Measurements from ENCODE around the gene TNFRSF25.

DNA sequence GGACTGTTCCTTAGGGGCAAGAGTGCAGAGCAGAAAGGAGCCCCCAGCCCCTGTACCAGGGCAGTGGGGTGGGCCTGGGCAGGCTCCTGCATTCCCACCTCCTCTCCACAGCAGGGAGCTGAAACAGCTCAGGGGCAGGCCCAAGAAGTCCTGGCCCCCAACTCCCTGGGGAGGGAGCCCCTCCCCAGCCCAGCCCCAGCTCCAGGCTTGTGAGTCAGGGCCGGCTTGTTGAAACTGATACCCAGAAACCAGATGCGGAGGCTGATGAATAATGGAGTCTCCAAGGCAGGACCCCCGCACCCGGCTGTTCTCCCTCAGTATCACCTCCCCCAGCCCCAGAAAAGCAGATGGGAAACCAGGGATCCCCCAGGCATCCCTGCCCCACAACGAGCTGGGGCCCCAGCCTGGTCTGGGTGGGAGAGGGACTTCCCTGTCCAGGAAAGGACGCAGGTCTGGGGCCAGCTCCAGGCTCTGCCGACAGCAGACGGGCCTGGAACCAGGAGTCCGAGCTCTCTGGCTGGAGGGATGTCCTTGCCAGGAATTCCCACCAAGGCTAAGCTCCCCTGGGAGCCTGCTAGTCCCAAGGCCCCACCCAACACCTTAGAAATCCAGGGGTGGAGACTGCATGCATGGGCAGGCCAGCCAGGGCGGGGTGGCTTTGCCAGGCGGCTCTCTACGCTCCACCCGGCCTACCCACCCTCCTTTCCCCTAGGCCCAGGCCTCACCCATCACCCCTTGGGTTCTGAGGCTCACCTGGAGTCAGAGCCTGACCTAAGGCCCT lies 22.8 kb upstream of the TNFRSF25 start:
- TF ChIP-seq, protein P1, sequence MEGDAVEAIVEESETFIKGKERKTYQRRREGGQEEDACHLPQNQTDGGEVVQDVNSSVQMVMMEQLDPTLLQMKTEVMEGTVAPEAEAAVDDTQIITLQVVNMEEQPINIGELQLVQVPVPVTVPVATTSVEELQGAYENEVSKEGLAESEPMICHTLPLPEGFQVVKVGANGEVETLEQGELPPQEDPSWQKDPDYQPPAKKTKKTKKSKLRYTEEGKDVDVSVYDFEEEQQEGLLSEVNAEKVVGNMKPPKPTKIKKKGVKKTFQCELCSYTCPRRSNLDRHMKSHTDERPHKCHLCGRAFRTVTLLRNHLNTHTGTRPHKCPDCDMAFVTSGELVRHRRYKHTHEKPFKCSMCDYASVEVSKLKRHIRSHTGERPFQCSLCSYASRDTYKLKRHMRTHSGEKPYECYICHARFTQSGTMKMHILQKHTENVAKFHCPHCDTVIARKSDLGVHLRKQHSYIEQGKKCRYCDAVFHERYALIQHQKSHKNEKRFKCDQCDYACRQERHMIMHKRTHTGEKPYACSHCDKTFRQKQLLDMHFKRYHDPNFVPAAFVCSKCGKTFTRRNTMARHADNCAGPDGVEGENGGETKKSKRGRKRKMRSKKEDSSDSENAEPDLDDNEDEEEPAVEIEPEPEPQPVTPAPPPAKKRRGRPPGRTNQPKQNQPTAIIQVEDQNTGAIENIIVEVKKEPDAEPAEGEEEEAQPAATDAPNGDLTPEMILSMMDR (conservative IDR thresholded peaks at IDR 0.05; ENCODE audit: low read depth in 2 of 2): no peak
- no peak for TF ChIP-seq ETS1 (IDR thresholded peaks at IDR 0.05)
- TF ChIP-seq EZH2 (IDR thresholded peaks at IDR 0.05; ENCODE audit: low read depth, unreplicated experiment): no peak
- TF ChIP-seq ZNF114 (CRISPR knock-in tag; IDR thresholded peaks at IDR 0.05): no peak

All from GM23338 (cell line).